ENCODE data around the gene WNK2. TPM values are rescaled to one million over a fixed set of nuclear protein-coding genes. Genes with fewer than 3 reads are reported as not detected.

WNK2 gene
- polyA plus RNA-seq, 2 of the 4 experiments (the other 2 are of a cell fraction) = 2.1 to 6.7 TPM

- Histone ChIP-seq H3K4me1 (peaks cover 15% of the 10 kb centered on the region), H3K27ac (no peak overlapping the region), H3K4me2 (no peak overlapping the region), H3K4me3 (no peak overlapping the region), H3K9me3 (no peaks in the 10 kb centered on the region)
- WGBS (ENCODE audit: missing lambda C conversion rate) = 90% methylated on average over 7 of the region's 7 CpGs
- TF ChIP-seq KDM1A (IDR thresholded peaks at IDR 0.05; ENCODE audit: low read depth) = no peak
- TF ChIP-seq RARB (CRISPR knock-in tag; IDR thresholded peaks at IDR 0.05) = no peak
- no peak for TF ChIP-seq JUN (IDR thresholded peaks at IDR 0.05)
- TF ChIP-seq HDAC2 (IDR thresholded peaks at IDR 0.05) = no peak
- no peak for TF ChIP-seq PBX3 (IDR thresholded peaks at IDR 0.05)
- TF ChIP-seq JUNB (IDR thresholded peaks at IDR 0.05) = no peak
- TF ChIP-seq REST (IDR thresholded peaks at IDR 0.05) = no peak
- TF ChIP-seq NR3C1 (IDR thresholded peaks at IDR 0.05) = no peak
- no peak for TF ChIP-seq RFX5 (IDR thresholded peaks at IDR 0.05)
- TF ChIP-seq SREBF2 (IDR thresholded peaks at IDR 0.05) = no peak
- TF ChIP-seq, protein P1, sequence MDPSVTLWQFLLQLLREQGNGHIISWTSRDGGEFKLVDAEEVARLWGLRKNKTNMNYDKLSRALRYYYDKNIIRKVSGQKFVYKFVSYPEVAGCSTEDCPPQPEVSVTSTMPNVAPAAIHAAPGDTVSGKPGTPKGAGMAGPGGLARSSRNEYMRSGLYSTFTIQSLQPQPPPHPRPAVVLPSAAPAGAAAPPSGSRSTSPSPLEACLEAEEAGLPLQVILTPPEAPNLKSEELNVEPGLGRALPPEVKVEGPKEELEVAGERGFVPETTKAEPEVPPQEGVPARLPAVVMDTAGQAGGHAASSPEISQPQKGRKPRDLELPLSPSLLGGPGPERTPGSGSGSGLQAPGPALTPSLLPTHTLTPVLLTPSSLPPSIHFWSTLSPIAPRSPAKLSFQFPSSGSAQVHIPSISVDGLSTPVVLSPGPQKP (IDR thresholded peaks at IDR 0.05; ENCODE audit: low read depth, low read length) = no peak
- no peak for TF ChIP-seq EHMT2 (IDR thresholded peaks at IDR 0.05; ENCODE audit: low read depth)
- no peak for TF ChIP-seq EP300 (IDR thresholded peaks at IDR 0.05)
- TF ChIP-seq NFE2L2 (conservative IDR thresholded peaks at IDR 0.05; ENCODE audit: low read length) = no peak
- no peak for TF ChIP-seq HOXB13 (CRISPR knock-in tag; IDR thresholded peaks at IDR 0.05; ENCODE audit: low read depth)
- TF ChIP-seq CHD4 (IDR thresholded peaks at IDR 0.05; ENCODE audit: borderline replicate concordance) = no peak
- no peak for ATAC-seq
- no peak for FAIRE-seq
- no peak for DNase-seq (ENCODE audit: low read depth in 1 of 2, low spot score in 1 of 2)
- POLR2A ChIA-PET = no interaction called here
- CTCF ChIA-PET = interaction anchor here (1.5 to 10.1 kb wide), 4 partner anchors 10 to 202 kb away, joined by 3 to 116 read pairs (median 4); no protein-coding TSS in a partner anchor
These were observed 126.0 kb downstream of the WNK2 start for GRCh38 chr9:93309889-93310425.

DNA sequence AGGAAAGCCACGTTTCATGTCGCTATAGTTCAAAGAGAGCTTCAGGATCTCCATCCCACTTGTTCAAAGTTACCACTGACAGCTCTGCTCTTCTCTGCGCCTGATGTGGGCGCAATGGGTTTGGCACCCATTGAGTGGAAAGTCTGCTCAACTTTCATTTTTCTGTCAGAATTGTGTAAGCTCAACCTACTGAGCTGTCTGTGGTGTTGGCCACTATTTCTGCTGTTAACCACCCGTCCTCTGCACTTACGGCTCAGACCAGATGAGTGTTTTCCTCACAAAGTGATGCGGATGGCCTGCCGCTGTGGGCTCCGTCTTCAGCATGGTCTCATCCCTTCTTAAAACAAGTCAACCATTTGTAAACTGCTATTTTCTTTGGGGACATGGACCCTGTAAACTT is 131.2 kb downstream of the WNK2 start:
- TF ChIP-seq MAFK (IDR thresholded peaks at IDR 0.05; ENCODE audit: partially characterized antibody) = no peak
- no peak for ATAC-seq
- no peak for DNase-seq (ENCODE audit: low read depth in 1 of 2, low spot score in 1 of 2)
- FAIRE-seq = no peak
- peak overlapping the region in 1 of 2 experiments; percentile 24; a peak in 2 of 6 replicates for H3K27ac ChIP-seq
- H3K4me2 ChIP-seq = no peak overlapping the region
- H3K4me1 ChIP-seq = peaks cover 15% of the 10 kb centered on the region
- no peaks in the 10 kb centered on the region for H3K9me3 ChIP-seq
- H3K4me3 ChIP-seq = no peak overlapping the region
- WGBS (ENCODE audit: missing lambda C conversion rate) = 91% methylated on average over 9 of the region's 9 CpGs
- ChIA-PET POLR2A (no interaction called here), CTCF (interaction anchor here (0.9 to 6.8 kb wide), 4 partner anchors 11 to 312 kb away, joined by 3 to 52 read pairs (median 4); no protein-coding TSS in a partner anchor)

- POLR2A ChIA-PET = no interaction called here
- TF ChIP-seq CTCF (IDR thresholded peaks at IDR 0.05) (no peak), SREBF2 (IDR thresholded peaks at IDR 0.05) (no peak)
- DNase-seq (ENCODE audit: low read depth in 1 of 2, low spot score in 1 of 2) = no peak
- CTCF ChIA-PET = interaction anchor here (1.5 to 6.8 kb wide), 2 partner anchors 12 to 313 kb away, joined by 4 to 52 read pairs; no protein-coding TSS in a partner anchor
- Histone ChIP-seq H3K4me1 (peaks cover 15% of the 10 kb centered on the region), H3K27ac (no peak overlapping the region), H3K9me3 (no peaks in the 10 kb centered on the region), H3K4me2 (no peak overlapping the region), H3K4me3 (no peak overlapping the region)
- no peak for ATAC-seq
- 54% methylated on average over 5 of the region's 5 CpGs for WGBS (ENCODE audit: missing lambda C conversion rate)
- no peak for FAIRE-seq
These were observed 132.0 kb downstream of the WNK2 start for GRCh38 chr9:93315960-93316359.
